AML-193 (cell line): ENCODE data around the gene ABLIM1.

Experiments used
- DNase-seq, 2 experiments: peaks; one replicate each; lab custom pipeline; 2025; lab: John Stamatoyannopoulos, UW

Gene ABLIM1

GRCh38 chr10:114458216-114458920, 199.7 kb downstream of the ABLIM1 start:
- DNase-seq: no peak

GRCh38 chr10:114453576-114453975, 204.5 kb downstream of the ABLIM1 start:
- DNase-seq: no peak

DNA sequence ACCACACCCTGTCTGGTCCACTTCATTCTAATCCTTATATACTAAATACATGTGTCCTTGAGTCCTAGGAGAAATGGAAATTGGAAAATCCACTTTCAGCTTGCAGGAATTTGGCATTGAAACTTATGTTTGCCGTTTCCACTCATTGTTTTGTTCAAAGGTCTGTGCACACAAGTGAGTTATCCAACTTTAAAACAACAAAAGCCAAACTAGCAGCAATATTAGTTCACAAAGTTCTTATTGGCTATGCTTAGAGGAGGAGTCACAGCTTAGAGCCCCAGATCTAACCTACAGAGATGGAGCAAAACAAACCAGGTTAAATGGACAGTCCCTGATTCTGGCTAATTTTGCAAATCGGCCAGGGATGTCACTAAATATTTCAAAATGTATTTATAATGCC, 209.2 kb downstream of the ABLIM1 start:
- no peak for DNase-seq

- no peak for DNase-seq
Measured at GRCh38 chr10:114445332-114445731, 212.7 kb downstream of the ABLIM1 start.

GRCh38 chr10:114444819-114445218, 213.3 kb downstream of the ABLIM1 start:
- DNase-seq: no peak

- no peak for DNase-seq
Measured at GRCh38 chr10:114442091-114442630, 215.9 kb downstream of the ABLIM1 start.

GRCh38 chr10:114441107-114441506, 217.0 kb downstream of the ABLIM1 start:
- DNase-seq: no peak

GRCh38 chr10:114437473-114438292, 220.4 kb downstream of the ABLIM1 start:
- DNase-seq: no peak

- no peak for DNase-seq
Measured at GRCh38 chr10:114436941-114437340, 221.1 kb downstream of the ABLIM1 start.

- DNase-seq: no peak
Measured at GRCh38 chr10:114432566-114433093, 225.4 kb downstream of the ABLIM1 start.

- DNase-seq: no peak
Measured at GRCh38 chr10:114431414-114432135, 226.5 kb downstream of the ABLIM1 start.

DNA sequence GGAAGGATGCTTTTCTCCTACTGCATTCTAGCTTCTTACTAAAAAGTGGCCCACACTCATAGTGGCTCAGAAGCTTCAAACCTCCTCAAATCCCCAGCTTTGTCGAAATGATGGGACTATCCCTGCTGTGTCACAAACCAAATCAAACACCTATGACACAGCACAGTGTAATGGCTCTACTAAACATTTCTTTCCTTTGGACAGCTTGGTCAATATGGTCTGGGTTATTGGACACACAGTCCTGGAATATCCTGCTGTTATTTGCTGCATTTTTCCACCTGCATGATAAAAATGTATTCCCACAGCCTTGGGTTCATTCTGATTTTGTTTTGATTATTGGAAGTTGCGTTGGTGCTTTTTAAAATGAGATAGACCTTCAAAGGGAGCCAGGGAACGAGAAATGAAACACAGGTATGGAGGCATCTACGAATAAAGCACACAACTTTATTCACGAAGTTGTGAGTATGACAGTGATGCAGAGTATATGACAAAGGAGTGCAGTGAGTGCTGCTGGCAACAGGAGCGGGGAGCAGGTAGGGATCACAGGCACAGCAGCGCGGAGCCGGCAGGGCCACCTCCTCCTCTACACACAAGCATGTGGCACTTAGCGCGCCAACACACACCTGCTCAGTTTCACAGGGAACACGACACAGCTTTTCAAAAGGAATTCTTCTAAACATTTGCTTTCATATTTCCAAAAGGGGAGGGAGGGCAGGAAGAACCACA, 227.2 kb downstream of the ABLIM1 start:
- DNase-seq: no peak

DNA sequence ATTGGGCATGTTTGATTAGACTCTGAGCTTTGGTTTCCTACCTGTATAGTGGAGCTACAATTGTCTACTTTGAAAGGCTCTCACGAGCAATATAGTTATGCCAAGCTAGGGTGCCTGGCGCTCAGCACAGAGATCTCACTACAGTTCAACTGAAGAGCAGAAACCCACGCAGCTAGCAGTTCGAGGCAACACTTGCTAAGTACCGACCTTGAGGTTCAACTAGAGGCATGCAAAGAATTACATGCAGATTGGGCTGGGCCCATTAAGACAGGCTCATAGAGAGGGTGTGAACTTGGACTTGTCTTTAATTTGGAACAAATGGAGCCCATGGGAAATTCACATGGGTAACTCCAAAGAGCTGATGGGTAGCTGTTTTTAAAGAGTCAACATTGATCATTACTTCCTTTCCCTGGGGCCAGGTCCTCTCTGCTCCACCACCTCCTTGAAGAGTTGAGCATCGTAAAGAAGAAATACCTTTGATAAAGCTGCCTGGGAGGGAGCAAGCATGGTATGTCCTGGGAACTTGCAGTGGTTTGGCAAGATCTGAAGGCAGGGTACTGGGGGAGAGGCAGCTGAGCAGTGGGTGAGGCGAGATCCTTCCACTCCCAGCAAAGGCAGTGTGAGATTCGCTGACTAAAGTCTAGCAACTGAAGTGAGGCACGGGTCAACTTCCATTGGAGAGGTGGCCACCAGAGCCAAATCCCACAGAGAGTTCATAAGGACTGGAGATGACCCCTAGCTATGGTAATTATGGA, 228.3 kb downstream of the ABLIM1 start:
- DNase-seq: no peak

- no peak for DNase-seq
Measured at GRCh38 chr10:114427124-114427852, 230.8 kb downstream of the ABLIM1 start.

GRCh38 chr10:114426476-114426875, 231.6 kb downstream of the ABLIM1 start:
- DNase-seq: no peak

- DNase-seq: no peak
Measured at GRCh38 chr10:114420811-114421485, 237.1 kb downstream of the ABLIM1 start.

- no peak for DNase-seq
Measured at GRCh38 chr10:114418109-114418508, 240.0 kb downstream of the ABLIM1 start.

- no peak for DNase-seq
Measured at GRCh38 chr10:114412907-114413797, 244.9 kb downstream of the ABLIM1 start.
